Caco-2 (cell line): Measurements from ENCODE around the gene GINM1. TPM values are rescaled to one million over a fixed set of nuclear protein-coding genes. Genes with fewer than 3 reads are reported as not detected.

ENCODE experiments used
- BruUV-seq: library from RNA; stranded (reverse); fragments of 400-500 nt; replicated peaks from 2 replicates; lab custom pipeline; 2021; lab: Mats Ljungman, UMichigan
- CTCF ChIA-PET: fragments of 300-600 bp; sonication (Branson Sonifier 250); formaldehyde crosslinking; loops from one replicate; lab custom pipeline; 2022; ENCODE audit warnings: antibody characterized with exemption; lab: Charles Lee
- POLR2A ChIA-PET: fragments of 300-600 bp; sonication (Branson Sonifier 250); formaldehyde crosslinking; loops from one replicate; lab custom pipeline; 2022; ENCODE audit warnings: antibody characterized with exemption; lab: Charles Lee
- DNase-seq, 2 experiments: peaks; one replicate each; pipeline versions ENCODE4 v3.0.0 to v3.0.0-alpha.2; 2020 to 2022
- H3K27me3 ChIP-seq: replicated peaks from 2 replicates; pipeline ENCODE4 v1.6.0; 2011; ENCODE audit warnings: low read length; ENCODE audit not compliant: control insufficient read depth, insufficient read depth
- H3K36me3 ChIP-seq: 2 replicates; pipeline ENCODE4 v1.5.1; 2011; ENCODE audit warnings: low read length; ENCODE audit not compliant: control insufficient read depth, insufficient read depth
- H3K4me1 ChIP-seq: fragments of 250-450 bp; sonication (Bioruptor Pico); 2 replicates; pipeline ENCODE4 v1.5.1; 2020; ENCODE audit warnings: mild to moderate bottlenecking
- H3K4me3 ChIP-seq: 2 replicates; pipeline ENCODE4 v1.5.1; 2011; ENCODE audit warnings: low read depth, mild to moderate bottlenecking, control low read depth, low read length
- H3K9me3 ChIP-seq: fragments of 250-450 bp; sonication (Bioruptor Pico); 2 replicates; pipeline ENCODE4 v1.5.1; 2020; ENCODE audit warnings: mild to moderate bottlenecking, moderate library complexity
- H3K27ac Mint-ChIP-seq: one replicate; pipeline ENCODE4 v1.8.0; 2022; ENCODE audit warnings: mixed read lengths; ENCODE audit not compliant: unreplicated experiment
- H3K27me3 Mint-ChIP-seq: one replicate; pipeline ENCODE4 v1.8.0; 2022; ENCODE audit warnings: mixed read lengths; ENCODE audit not compliant: insufficient read depth, unreplicated experiment
- H3K36me3 Mint-ChIP-seq: one replicate; pipeline ENCODE4 v1.8.0; 2022; ENCODE audit warnings: mild to moderate bottlenecking, mixed read lengths; ENCODE audit not compliant: insufficient read depth, unreplicated experiment
- H3K4me1 Mint-ChIP-seq: one replicate; pipeline ENCODE4 v1.8.0; 2022; ENCODE audit warnings: low read depth, mixed read lengths; ENCODE audit not compliant: unreplicated experiment
- H3K4me3 Mint-ChIP-seq: one replicate; pipeline ENCODE4 v1.8.0; 2022; ENCODE audit warnings: mild to moderate bottlenecking, moderate library complexity, mixed read lengths; ENCODE audit not compliant: unreplicated experiment
- H3K9me3 Mint-ChIP-seq: one replicate; pipeline ENCODE4 v1.8.0; 2022; ENCODE audit warnings: mixed read lengths; ENCODE audit not compliant: unreplicated experiment
- intact Hi-C: fragments of 100-400 bp; cut with micrococcal nuclease; formaldehyde crosslinking; loops from one replicate; pipeline ENCODE4 v1.10.0; 2022; ENCODE audit not compliant: unreplicated experiment
- total RNA-seq: library from RNA; stranded (reverse); gene quantifications from 2 replicates; pipeline ENCODE4 v1.2.3, GENCODE V29; 2022
- TF ChIP-seq, protein P1 (sequence below), 2 experiments: fragments of 200-600 bp in 1 of 2; IDR thresholded peaks; 1 replicate in 1 of 2; 2 replicates in 1 of 2; pipeline versions ENCODE4 v1.5.1 to v1.8.0; 2011 to 2022; ENCODE audit warnings: antibody characterized with exemption in 1 of 2, control low read depth in 1 of 2, inconsistent platforms in 1 of 2, low read depth in 1 of 2, low read length in 1 of 2, mild to moderate bottlenecking in 1 of 2, moderate library complexity in 1 of 2; ENCODE audit not compliant: insufficient read depth in 1 of 2, severe bottlenecking in 1 of 2, unreplicated experiment in 1 of 2

GINM1 gene
- total RNA-seq, 1 experiment from 2014 or later: 34.9 TPM

DNA sequence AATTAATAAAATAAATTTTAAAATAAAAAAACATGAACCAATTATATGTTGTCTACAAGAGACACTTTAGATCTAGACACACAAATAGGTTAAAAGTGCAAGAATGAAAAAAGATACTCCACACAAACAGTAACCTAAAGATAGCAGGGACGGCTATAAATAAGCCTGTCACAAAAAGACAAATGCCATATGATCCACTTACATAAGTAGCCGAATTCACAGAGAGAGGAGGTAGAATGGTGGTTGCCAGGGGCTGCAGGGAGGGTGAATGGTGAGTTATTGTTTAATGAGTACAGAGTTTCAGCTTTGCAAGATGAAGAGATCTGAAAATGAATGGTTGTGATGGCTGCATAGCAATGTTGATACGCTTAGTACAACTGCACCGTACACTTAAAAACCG lies 49.6 kb downstream of the GINM1 start:
- ChIA-PET POLR2A (no interaction called here), CTCF (no interaction called here)
- H3K4me1 ChIP-seq: no peaks in the 10 kb centered on the region
- no peak for DNase-seq
- intact Hi-C loops: no loop called here
- no peak overlapping the region for H3K4me3 ChIP-seq
- no TSS peak for BruUV-seq
- H3K9me3 Mint-ChIP-seq: no peaks in the 10 kb centered on the region
- H3K4me1 Mint-ChIP-seq: no peaks in the 10 kb centered on the region
- no peaks in the 10 kb centered on the region for H3K9me3 ChIP-seq
- H3K27me3 ChIP-seq: no peaks in the 10 kb centered on the region
- no peak overlapping the region for H3K4me3 Mint-ChIP-seq
- no peaks in the 10 kb centered on the region; the same call in 1 of the 2 replicates for H3K36me3 ChIP-seq
- no peaks in the 10 kb centered on the region for H3K27me3 Mint-ChIP-seq
- H3K27ac Mint-ChIP-seq: no peak overlapping the region
- TF ChIP-seq, protein P1, sequence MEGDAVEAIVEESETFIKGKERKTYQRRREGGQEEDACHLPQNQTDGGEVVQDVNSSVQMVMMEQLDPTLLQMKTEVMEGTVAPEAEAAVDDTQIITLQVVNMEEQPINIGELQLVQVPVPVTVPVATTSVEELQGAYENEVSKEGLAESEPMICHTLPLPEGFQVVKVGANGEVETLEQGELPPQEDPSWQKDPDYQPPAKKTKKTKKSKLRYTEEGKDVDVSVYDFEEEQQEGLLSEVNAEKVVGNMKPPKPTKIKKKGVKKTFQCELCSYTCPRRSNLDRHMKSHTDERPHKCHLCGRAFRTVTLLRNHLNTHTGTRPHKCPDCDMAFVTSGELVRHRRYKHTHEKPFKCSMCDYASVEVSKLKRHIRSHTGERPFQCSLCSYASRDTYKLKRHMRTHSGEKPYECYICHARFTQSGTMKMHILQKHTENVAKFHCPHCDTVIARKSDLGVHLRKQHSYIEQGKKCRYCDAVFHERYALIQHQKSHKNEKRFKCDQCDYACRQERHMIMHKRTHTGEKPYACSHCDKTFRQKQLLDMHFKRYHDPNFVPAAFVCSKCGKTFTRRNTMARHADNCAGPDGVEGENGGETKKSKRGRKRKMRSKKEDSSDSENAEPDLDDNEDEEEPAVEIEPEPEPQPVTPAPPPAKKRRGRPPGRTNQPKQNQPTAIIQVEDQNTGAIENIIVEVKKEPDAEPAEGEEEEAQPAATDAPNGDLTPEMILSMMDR (IDR thresholded peaks at IDR 0.05; ENCODE audit: insufficient read depth in 1 of 2, low read depth in 1 of 2, low read length in 1 of 2, severe bottlenecking in 1 of 2, unreplicated experiment in 1 of 2): no peak
- peaks cover 4% of the 10 kb centered on the region for H3K36me3 Mint-ChIP-seq

DNA sequence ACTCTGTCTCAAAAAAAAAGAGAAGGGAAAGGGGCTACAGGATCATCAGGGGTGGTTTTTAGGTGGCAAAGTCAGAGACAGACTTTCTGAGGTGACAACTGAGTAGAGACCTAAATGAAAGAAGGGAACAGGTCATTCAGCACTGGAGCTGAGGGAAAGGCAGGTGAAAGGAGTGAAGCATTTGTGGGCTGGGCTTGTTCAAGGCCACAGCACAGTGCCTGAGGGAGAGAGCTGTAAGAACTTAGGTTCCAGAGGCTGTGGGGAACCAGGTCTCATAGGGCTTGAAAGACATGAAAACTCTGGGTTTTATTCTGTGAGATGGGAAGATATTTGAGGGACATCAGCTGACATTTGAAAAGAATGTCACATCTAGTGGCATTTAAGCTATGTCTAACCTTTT lies 61.5 kb downstream of the GINM1 start:
- H3K9me3 ChIP-seq: no peaks in the 10 kb centered on the region
- TF ChIP-seq, protein P1 (IDR thresholded peaks at IDR 0.05; ENCODE audit: insufficient read depth in 1 of 2, low read depth in 1 of 2, low read length in 1 of 2, severe bottlenecking in 1 of 2, unreplicated experiment in 1 of 2): no peak
- H3K27me3 Mint-ChIP-seq: no peaks in the 10 kb centered on the region
- no peak for DNase-seq
- H3K36me3 Mint-ChIP-seq: peaks cover 13% of the 10 kb centered on the region
- no peaks in the 10 kb centered on the region for H3K36me3 ChIP-seq
- no peak overlapping the region for H3K4me3 ChIP-seq
- intact Hi-C loops: no loop called here
- H3K9me3 Mint-ChIP-seq: no peaks in the 10 kb centered on the region
- H3K4me1 Mint-ChIP-seq: peaks cover 5% of the 10 kb centered on the region
- H3K27me3 ChIP-seq: no peaks in the 10 kb centered on the region
- H3K4me1 ChIP-seq: no peaks in the 10 kb centered on the region
- no TSS peak for BruUV-seq
- POLR2A ChIA-PET: no interaction called here
- no peak overlapping the region for H3K4me3 Mint-ChIP-seq
- CTCF ChIA-PET: no interaction called here
- H3K27ac Mint-ChIP-seq: no peak overlapping the region

DNA sequence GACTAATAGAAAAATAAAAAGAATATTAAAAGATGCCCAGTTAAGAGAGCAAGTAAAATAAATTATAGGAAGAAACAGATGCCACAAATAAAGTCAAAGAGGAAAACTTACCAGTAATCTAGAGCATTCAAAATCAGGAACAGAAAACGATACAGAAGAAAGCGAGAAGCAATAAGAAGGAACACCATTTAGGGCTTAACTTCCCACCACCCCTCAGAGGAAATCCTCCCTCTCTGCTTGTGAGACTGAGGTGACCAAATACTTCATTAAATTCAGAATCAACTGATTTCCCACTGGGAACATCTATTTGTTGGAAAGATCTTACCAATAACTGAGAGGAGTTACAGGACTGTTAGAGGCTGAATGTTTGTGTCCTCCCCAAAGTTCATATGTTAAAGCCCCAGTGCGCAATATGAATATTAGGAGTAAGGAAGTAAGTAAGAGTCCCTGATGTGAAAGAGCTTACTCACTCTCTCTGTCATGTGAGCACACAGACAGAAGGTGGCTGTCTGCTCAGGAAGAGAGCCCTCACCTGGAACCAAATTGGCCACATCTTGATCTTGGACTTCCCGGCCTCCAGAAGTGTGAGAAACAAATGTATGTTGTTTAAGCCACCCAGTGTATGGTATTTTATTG lies 62.8 kb downstream of the GINM1 start:
- intact Hi-C loops: no loop called here
- ChIA-PET POLR2A (no interaction called here), CTCF (no interaction called here)
- Histone ChIP-seq H3K27me3 (no peaks in the 10 kb centered on the region), H3K36me3 (no peaks in the 10 kb centered on the region), H3K9me3 (no peaks in the 10 kb centered on the region), H3K4me1 (no peaks in the 10 kb centered on the region), H3K4me3 (no peak overlapping the region)
- DNase-seq: no peak
- TF ChIP-seq, protein P1 (IDR thresholded peaks at IDR 0.05; ENCODE audit: insufficient read depth in 1 of 2, low read depth in 1 of 2, low read length in 1 of 2, severe bottlenecking in 1 of 2, unreplicated experiment in 1 of 2): no peak
- H3K27me3 Mint-ChIP-seq: no peaks in the 10 kb centered on the region
- H3K4me3 Mint-ChIP-seq: no peak overlapping the region
- BruUV-seq: no TSS peak
- H3K36me3 Mint-ChIP-seq: peaks cover 13% of the 10 kb centered on the region
- H3K4me1 Mint-ChIP-seq: peaks cover 5% of the 10 kb centered on the region
- H3K9me3 Mint-ChIP-seq: no peaks in the 10 kb centered on the region
- no peak overlapping the region for H3K27ac Mint-ChIP-seq
